Measurements from ENCODE around the gene PACSIN2.

The PACSIN2 gene

GRCh38 chr22:42993651-42994275 lies 21.2 kb downstream of the PACSIN2 start:
- in situ Hi-C loops (cut with HindIII; ENCODE audit: low sequenced_read_pairs): no loop called here

- in situ Hi-C loops (cut with HindIII; ENCODE audit: low sequenced_read_pairs): no loop called here
These were observed 22.0 kb downstream of the PACSIN2 start for GRCh38 chr22:42992886-42993479.

- in situ Hi-C loops (cut with HindIII; ENCODE audit: low sequenced_read_pairs): no loop called here
These were observed 22.9 kb downstream of the PACSIN2 start for GRCh38 chr22:42992092-42992491.

GRCh38 chr22:42991010-42991651 lies 23.8 kb downstream of the PACSIN2 start:
- in situ Hi-C loops (cut with HindIII; ENCODE audit: low sequenced_read_pairs): no loop called here

- in situ Hi-C loops (cut with HindIII; ENCODE audit: low sequenced_read_pairs): no loop called here
These were observed 24.7 kb downstream of the PACSIN2 start for GRCh38 chr22:42990131-42990838.

- in situ Hi-C loops (cut with HindIII; ENCODE audit: low sequenced_read_pairs): no loop called here
These were observed 28.8 kb downstream of the PACSIN2 start for GRCh38 chr22:42986115-42986514.

GRCh38 chr22:42985531-42985905 lies 29.4 kb downstream of the PACSIN2 start:
- in situ Hi-C loops (cut with HindIII; ENCODE audit: low sequenced_read_pairs): no loop called here

GRCh38 chr22:42984814-42985530 lies 30.0 kb downstream of the PACSIN2 start:
- in situ Hi-C loops (cut with HindIII; ENCODE audit: low sequenced_read_pairs): loop anchor here (5.0 kb wide), 1 partner anchor 77 kb away; no protein-coding TSS in a partner anchor

GRCh38 chr22:42984397-42984796 lies 30.6 kb downstream of the PACSIN2 start:
- in situ Hi-C loops (cut with HindIII; ENCODE audit: low sequenced_read_pairs): loop anchor here (5.0 kb wide), 1 partner anchor 78 kb away; no protein-coding TSS in a partner anchor

GRCh38 chr22:42983470-42983869 lies 31.5 kb downstream of the PACSIN2 start:
- in situ Hi-C loops (cut with HindIII; ENCODE audit: low sequenced_read_pairs): loop anchor here (5.0 kb wide), 1 partner anchor 79 kb away; no protein-coding TSS in a partner anchor

GRCh38 chr22:42979606-42980005 lies 35.3 kb downstream of the PACSIN2 start:
- in situ Hi-C loops (cut with HindIII; ENCODE audit: low sequenced_read_pairs): loop anchor here (5.0 kb wide), 1 partner anchor 83 kb away; no protein-coding TSS in a partner anchor

- in situ Hi-C loops (cut with HindIII; ENCODE audit: low sequenced_read_pairs): no loop called here
These were observed 36.4 kb downstream of the PACSIN2 start for GRCh38 chr22:42978453-42979103.

GRCh38 chr22:42977569-42977968 lies 37.4 kb downstream of the PACSIN2 start:
- in situ Hi-C loops (cut with HindIII; ENCODE audit: low sequenced_read_pairs): no loop called here

- in situ Hi-C loops (cut with HindIII; ENCODE audit: low sequenced_read_pairs): no loop called here
These were observed 38.6 kb downstream of the PACSIN2 start for GRCh38 chr22:42976217-42976933.

GRCh38 chr22:42974223-42974622 lies 40.7 kb downstream of the PACSIN2 start:
- in situ Hi-C loops (cut with HindIII; ENCODE audit: low sequenced_read_pairs): loop anchor here (5.0 kb wide), 1 partner anchor 67 kb away; no protein-coding TSS in a partner anchor

GRCh38 chr22:42973536-42973881 lies 41.4 kb downstream of the PACSIN2 start:
- in situ Hi-C loops (cut with HindIII; ENCODE audit: low sequenced_read_pairs): loop anchor here (5.0 kb wide), 1 partner anchor 66 kb away; no protein-coding TSS in a partner anchor

GRCh38 chr22:42972649-42973535 lies 42.1 kb downstream of the PACSIN2 start:
- in situ Hi-C loops (cut with HindIII; ENCODE audit: low sequenced_read_pairs): loop anchor here (5.0 kb wide), 1 partner anchor 66 kb away; no protein-coding TSS in a partner anchor

GRCh38 chr22:42971473-42971860 lies 43.5 kb downstream of the PACSIN2 start:
- in situ Hi-C loops (cut with HindIII; ENCODE audit: low sequenced_read_pairs): loop anchor here (5.0 kb wide), 1 partner anchor 64 kb away; no protein-coding TSS in a partner anchor

All from endothelial cell of hepatic sinusoid (primary cell).